HG02623 (cell line): ENCODE data around the gene CARS1.

Source experiments
- ATAC-seq: cut with Tn5 transposase; IDR thresholded peaks from one replicate; pipeline ENCODE4 v1.9.1; 2021; ENCODE audit warnings: moderate library complexity; ENCODE audit not compliant: unreplicated experiment

The CARS1 gene

DNA sequence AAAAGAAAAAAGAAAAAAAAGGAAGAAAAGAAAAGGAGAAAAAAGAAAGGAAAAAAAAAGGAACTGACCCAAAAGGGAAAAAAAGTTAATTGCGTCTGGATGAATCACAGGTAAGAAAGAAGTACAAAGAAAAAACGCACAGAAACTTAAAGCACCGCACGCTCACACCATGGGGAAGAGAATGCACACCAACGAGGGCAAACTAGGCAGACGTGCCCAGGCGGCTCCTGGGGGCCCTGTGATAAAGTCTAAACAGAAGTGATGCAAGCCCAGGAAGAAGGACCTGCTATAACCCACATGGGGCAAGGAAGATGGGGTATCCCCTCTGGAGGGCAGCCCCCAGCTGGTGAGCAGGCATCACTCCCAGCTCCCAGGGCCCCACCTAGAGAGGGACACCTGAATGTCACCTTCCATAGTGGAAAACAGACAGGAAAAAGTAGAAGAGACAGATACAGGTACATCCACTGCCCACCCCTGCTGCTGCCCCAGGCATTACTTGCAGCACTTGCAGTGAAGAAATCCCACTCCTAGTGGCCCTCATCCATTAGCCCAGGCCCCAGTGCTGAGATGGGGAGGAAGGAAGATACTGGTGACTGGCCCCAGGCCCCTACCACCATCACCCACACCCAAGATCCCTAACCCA lies 94.0 kb downstream of the CARS1 start:
- no peak for ATAC-seq

DNA sequence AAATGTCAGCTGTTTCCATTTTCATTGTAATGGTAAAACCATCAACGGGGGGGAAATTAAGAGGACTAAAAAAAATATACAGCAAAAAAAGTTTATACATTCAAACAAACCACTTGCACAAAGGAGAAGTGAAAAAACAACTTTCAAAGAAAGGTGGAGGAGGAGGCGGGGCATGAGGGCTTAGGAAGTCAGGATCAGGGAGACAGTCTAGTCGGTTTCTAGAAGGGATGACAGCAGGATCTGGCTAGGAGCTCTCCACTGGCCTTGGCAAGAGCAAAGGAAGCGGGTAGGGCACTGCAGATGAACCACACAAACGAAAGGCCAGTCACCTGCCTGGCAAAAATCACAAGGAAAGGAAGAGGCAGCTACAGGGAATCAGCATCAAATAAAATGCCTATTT lies 96.1 kb downstream of the CARS1 start:
- no peak for ATAC-seq

DNA sequence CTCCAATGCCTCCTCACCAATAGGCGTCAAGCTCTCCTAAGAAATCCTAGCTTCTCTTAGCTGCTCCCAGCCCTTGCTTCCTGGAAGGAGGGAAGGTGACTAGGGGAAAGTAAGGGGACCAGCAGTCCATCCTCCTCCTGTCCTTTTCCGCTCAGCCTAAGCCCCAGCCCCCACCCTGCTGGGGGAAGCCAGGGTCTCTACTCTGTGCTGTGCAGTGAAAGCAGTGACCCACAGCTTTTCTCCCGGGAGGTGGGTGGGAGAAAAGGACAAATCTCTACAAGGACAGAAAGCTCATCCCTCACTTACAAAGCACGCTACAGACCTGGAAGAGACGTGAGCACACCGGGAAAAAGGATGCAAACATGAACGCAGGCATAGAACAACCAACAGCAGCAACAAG lies 97.1 kb downstream of the CARS1 start:
- ATAC-seq = no peak

- ATAC-seq = no peak
Observed at GRCh38 chr11:2958251-2958650, 99.0 kb downstream of the CARS1 start.

- no peak for ATAC-seq
Observed at GRCh38 chr11:2955906-2956476, 101.2 kb downstream of the CARS1 start.

DNA sequence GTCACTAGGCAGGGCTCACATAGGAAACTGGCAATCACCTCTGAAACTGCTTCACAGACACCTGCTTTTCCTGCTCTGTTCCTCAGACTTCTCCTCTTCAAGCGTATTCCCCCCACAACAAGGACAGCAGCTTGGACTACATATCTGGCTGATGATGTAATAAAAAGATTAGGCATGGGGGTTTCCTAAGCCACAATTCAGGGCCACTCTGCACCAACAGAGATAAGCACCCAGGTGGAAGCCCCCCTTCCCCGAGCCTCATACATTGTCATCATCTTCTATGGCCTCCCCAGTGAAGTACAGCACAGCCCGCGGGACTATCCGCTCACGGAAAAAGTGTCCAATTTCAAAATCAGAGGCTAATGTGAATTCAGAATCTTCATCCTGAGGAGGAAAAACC lies 103.0 kb downstream of the CARS1 start:
- ATAC-seq = no peak

DNA sequence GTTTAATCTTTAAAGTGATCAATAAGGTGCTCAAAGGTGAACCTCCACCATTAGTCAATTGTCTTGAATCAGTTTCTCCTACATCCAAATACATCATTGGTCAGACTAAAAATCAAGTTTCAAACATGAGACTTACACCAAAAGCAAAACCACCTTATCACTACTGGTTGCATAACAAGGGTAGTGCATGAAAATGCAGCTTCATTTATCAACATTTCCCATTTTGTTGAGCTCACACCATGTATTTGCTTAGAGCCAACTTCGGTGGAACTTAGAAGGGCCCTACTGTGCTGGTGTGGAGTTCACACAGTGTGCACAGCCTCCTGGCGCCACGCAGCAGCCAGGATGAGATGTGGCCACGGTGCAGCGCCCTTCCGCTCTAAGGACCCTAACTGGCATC lies 104.9 kb downstream of the CARS1 start:
- ATAC-seq = no peak

- no peak for ATAC-seq
Observed at GRCh38 chr11:2951231-2952110, 105.8 kb downstream of the CARS1 start.
